HG03558 (cell line): ENCODE data around the gene UFSP2.

ENCODE experiments used
- ATAC-seq: cut with Tn5 transposase; IDR thresholded peaks from one replicate; pipeline ENCODE4 v1.9.1; 2021; ENCODE audit warnings: moderate number of reproducible peaks; ENCODE audit not compliant: unreplicated experiment; ENCODE audit errors: extremely low read depth

Gene UFSP2

GRCh38 chr4:185425647-185426352 lies at the start of gene UFSP2:
Gene UFSP2, minus strand, starts transcription at chr4:185425964. Its CDS starts 96 bp downstream, at chr4:185425868.
- peak; percentile 87 for ATAC-seq

DNA sequence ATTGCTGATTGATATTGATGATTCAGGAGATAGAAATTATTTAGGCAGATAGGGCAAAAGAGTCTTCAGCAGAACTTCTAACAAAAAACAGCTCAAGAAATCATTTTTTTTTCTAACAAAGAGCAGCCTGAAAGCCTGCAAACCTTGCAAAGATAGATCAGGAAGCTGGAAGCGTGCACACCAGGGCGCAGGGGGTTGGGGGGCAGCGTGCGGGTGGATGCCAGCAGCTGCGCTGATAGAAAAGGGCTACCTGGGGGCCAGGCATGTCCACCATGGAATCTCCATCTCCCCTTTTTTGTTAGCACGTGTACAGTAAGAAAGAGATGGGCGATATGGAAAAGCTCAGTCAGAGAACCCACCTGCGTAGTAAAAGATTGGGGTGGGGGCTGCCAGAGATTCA lies 47.5 kb upstream of the UFSP2 start:
- no peak for ATAC-seq

- no peak for ATAC-seq
Measured at GRCh38 chr4:185472103-185472542, 46.4 kb upstream of the UFSP2 start.

- peak; percentile 93 for ATAC-seq
Measured at GRCh38 chr4:185471235-185472102, 45.7 kb upstream of the UFSP2 start, which contains the start of gene CCDC110. Gene CCDC110, minus strand, starts transcription at chr4:185471733. Its CDS starts 50 bp downstream, at chr4:185471683.

DNA sequence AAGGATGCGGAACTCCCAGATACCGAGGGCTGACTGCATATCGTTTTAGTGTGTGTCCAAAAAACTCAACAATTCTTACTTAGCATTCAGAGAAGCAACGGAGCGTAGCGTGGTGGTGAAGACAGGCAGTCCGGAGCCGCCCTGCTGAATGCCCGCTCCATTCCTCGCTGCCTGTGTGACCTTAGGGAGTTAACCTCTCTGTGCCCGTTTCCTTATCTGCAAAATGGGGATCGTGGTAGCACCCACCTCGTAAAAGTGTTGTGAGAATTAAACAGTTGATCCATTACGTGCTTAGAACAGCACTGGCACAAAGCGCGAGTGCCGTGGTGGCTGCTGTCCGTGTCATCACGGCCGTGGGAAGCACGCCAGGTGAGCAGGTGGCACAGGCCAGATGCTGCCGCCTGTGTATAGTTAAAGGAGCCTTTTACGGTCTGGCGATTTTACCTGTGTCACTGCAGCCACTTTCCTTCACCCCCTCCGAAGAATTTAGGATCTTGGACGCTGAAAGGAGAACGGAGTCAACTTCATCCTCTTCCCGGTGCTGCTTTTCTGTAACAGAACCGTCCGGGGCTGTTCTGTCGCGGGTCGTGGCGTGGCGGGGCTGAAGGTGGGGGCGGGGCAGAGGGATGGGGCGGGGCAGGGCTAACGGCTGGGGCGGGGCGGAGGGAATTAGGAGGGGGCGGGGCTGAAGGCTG lies 44.9 kb upstream of the UFSP2 start:
- no peak for ATAC-seq

GRCh38 chr4:185469580-185470154 lies 43.9 kb upstream of the UFSP2 start:
- ATAC-seq = no peak

DNA sequence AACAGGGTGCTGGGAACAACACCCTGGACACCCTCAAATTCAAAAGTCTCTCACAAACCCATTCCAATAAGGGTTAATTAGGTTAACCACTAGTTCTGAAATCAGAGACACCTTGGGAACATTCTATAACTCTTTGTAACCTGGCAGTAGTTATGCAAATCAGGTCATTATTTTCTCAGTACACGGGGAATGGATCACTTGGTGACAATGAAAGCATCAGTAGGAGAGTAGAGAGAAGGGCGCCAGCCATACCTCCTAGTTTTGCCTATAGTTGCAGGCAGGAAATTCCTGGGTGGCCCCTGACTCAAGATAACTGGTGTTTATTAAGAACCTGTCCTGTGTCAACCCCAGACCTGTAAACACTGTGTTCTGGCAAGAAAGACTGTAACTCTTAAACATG lies 43.2 kb upstream of the UFSP2 start:
- ATAC-seq = no peak

GRCh38 chr4:185467991-185468390 lies 42.2 kb upstream of the UFSP2 start:
- ATAC-seq = no peak

DNA sequence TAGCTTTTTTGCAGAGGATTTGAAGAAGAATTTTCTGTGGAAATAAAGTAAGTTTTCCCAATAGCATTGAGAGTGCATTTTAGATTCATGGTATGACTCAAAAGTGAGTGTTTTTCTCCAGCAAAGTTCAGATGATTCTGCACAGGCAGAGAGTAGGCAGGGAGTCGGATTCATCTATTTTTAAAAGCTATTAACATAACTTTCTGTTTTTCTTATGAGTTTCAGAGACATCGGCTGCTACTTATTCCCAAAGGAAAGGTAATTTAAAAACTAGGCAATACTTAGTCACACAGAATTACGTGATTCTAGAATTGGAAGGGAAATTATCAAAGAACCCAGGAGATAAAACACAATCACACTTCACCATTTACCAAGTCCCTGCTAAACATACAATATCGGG lies 41.3 kb upstream of the UFSP2 start:
- no peak for ATAC-seq

- ATAC-seq = no peak
Measured at GRCh38 chr4:185465707-185466106, 39.9 kb upstream of the UFSP2 start.

DNA sequence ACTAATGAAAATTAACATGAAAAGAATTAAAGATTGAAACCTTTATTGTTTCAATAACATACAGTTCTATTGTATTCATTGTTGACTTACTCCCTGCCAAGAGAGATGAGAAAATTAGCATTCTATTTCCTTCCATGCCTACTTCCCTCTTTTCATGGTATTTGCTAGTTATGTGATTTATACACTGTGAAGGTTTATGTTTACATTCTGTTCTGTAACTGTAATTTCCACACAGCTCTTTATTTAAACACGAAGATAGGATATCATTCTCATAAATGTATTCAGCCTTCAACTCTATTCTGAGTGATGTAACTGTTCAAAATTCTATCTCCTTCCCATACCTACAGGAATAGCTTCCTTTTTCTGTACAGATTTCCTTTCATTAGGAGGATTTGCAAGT lies 39.1 kb upstream of the UFSP2 start:
- ATAC-seq = no peak

- no peak for ATAC-seq
Measured at GRCh38 chr4:185464183-185464582, 38.4 kb upstream of the UFSP2 start.

DNA sequence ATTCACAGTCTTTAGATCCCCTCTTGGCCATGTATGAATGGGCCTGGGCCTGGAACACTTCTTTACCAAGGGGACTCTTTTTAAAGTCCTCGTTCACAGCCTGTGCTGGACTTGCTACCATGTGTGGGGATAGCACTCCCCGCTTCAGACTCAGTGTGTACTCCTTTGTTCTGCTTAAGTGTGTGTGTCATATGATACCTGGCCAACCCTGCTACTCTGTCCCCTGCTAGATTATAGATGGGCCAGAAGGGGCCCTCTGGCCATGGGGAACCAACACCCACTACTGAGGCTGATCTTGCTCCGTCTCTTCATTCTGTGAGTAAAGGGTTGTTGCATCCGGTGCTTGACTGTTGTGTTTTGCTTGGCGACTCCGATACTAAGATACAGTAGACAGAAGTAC lies 37.8 kb upstream of the UFSP2 start:
- no peak for ATAC-seq

DNA sequence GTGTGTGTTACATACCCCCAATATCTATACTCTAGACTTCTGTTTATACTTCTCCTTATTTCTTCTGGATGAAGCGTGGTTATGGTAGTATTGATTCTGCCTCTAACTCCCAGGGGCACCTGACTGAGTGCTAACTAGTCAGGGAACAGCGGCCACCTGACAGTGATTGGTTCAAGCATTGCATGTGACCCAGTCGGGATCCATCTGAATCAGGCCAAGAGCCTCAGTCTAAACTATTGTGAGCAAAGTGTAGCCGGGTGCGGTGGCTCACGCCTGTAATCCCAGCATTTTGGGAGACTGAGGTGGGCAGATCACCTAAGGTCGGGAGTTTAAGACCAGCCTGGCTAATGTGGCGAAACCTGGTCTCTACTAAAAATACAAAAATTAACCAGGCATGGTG lies 35.8 kb upstream of the UFSP2 start:
- no peak for ATAC-seq

DNA sequence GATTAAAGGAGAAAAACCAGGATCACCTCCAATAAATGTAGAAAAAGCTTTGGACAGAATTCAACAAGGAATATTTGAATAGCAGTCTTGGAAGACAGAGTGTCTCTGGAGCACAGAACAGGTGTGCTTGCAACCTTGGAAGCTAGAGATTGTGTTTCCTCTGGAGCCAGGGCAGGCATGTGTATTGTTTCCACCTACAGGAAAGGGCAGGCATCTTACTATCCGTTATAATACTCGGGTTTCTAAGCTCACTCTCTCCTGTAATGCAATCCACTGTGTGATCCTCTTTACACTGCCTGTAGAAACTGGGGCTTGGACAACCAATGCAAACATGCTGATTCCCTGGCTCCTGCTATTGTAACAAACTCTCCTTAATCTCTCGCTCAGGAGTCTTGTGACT lies 31.4 kb upstream of the UFSP2 start:
- no peak for ATAC-seq

DNA sequence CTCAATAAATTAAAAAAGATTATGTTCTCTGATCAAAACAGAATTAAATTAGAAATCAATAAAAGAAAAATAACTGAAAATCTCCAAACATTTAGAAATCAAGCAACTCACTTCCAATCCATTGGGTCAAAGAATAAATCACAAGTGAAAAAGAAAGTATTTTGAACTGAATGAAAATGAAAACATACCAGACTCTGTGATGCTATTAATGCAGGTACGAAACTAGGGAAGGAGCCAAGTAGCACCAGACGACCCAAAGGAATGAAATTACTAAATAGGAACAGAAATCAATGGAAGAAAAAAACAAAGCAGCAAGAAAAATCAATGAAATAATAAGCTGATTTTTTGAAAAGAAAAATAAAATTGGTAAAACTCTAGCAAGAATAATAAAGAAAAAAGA lies 30.4 kb upstream of the UFSP2 start:
- ATAC-seq = no peak

- ATAC-seq = no peak
Measured at GRCh38 chr4:185445209-185445608, 19.4 kb upstream of the UFSP2 start.

DNA sequence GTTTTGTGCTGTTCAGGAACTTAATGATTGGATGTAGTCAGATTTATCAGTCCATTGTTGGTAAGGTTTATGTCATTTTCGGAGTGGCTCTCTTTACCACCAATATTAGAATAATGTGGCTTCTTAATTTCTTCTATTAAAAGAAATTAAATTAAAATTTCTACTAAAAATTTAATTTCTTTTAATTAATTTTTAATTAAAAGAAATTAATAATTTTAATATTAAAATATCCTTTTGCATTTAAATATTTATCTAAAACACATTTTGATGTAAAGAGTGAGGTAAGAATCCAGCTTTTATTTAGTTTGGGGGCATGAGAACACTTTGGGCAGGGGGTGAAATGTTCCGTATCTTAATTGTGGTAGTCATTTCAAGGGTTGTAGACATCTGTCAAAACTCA lies 15.7 kb upstream of the UFSP2 start:
- ATAC-seq = no peak

GRCh38 chr4:185437809-185438208 lies 12.0 kb upstream of the UFSP2 start:
- peak; percentile 81 for ATAC-seq

- no peak for ATAC-seq
Measured at GRCh38 chr4:185435466-185435865, 9.7 kb upstream of the UFSP2 start.

- no peak for ATAC-seq
Measured at GRCh38 chr4:185429660-185430059, 3.9 kb upstream of the UFSP2 start.
